Muscle of back (tissue), 11 donors: ENCODE results near the gene CPPED1. TPM values are rescaled to one million over a fixed set of nuclear protein-coding genes. Genes with fewer than 3 reads are reported as not detected.

Source experiments
- DNase-seq, 3 donors: peaks; one replicate each; pipeline versions ENCODE4 v3.0.0 to v3.0.0-alpha.2; 2013
- polyA plus RNA-seq, 10 donors: library from polyadenylated mRNA; unstranded; fragments of 120-200 nt; gene quantifications; one replicate each; pipeline ENCODE4 v1.2.1, GENCODE V29; 2013; ENCODE audit not compliant: insufficient read length in 10 of 10

The CPPED1 gene
- polyA plus RNA-seq, 10 donors: 5.9 to 10.0 (median 7.7) TPM

- DNase-seq: no peak
Observed at GRCh38 chr16:12682432-12683165, 121.1 kb downstream of the CPPED1 start.

- DNase-seq: no peak
Observed at GRCh38 chr16:12681653-12682052, 122.0 kb downstream of the CPPED1 start.

GRCh38 chr16:12680531-12680930 is 123.2 kb downstream of the CPPED1 start:
- DNase-seq: no peak

GRCh38 chr16:12679660-12680272 is 123.9 kb downstream of the CPPED1 start:
- no peak for DNase-seq

- no peak for DNase-seq
Observed at GRCh38 chr16:12678983-12679382, 124.7 kb downstream of the CPPED1 start.

GRCh38 chr16:12677502-12677901 is 126.2 kb downstream of the CPPED1 start:
- no peak for DNase-seq

GRCh38 chr16:12675852-12676251 is 127.8 kb downstream of the CPPED1 start:
- DNase-seq: peak in 1 of 3 donors; percentile 15

GRCh38 chr16:12675046-12675445 is 128.6 kb downstream of the CPPED1 start:
- DNase-seq: peak in 1 of 3 donors; percentile 40

GRCh38 chr16:12674524-12674923 is 129.2 kb downstream of the CPPED1 start:
- no peak for DNase-seq

- DNase-seq: peak in 1 of 3 donors; percentile 73
Observed at GRCh38 chr16:12674071-12674470, 129.6 kb downstream of the CPPED1 start.

- DNase-seq: no peak
Observed at GRCh38 chr16:12673466-12673865, 130.2 kb downstream of the CPPED1 start.

- DNase-seq: peak in 2 of 3 donors; percentile 5 to 9
Observed at GRCh38 chr16:12672986-12673385, 130.7 kb downstream of the CPPED1 start.

GRCh38 chr16:12669908-12670307 is 133.8 kb downstream of the CPPED1 start:
- DNase-seq: no peak

- no peak for DNase-seq
Observed at GRCh38 chr16:12667909-12668308, 135.8 kb downstream of the CPPED1 start.

- no peak for DNase-seq
Observed at GRCh38 chr16:12664164-12664733, 139.4 kb downstream of the CPPED1 start.

- peak; percentile 41 to 64 (median 63) for DNase-seq
Observed at GRCh38 chr16:12661656-12662172, 142.0 kb downstream of the CPPED1 start.

- no peak for DNase-seq
Observed at GRCh38 chr16:12659871-12660270, 143.8 kb downstream of the CPPED1 start.

GRCh38 chr16:12658506-12658905 is 145.2 kb downstream of the CPPED1 start:
- no peak for DNase-seq

- no peak for DNase-seq
Observed at GRCh38 chr16:12655537-12655936, 148.2 kb downstream of the CPPED1 start.

GRCh38 chr16:12653820-12654392 is 149.8 kb downstream of the CPPED1 start:
- no peak for DNase-seq

GRCh38 chr16:12652924-12653323 is 150.8 kb downstream of the CPPED1 start:
- DNase-seq: no peak

GRCh38 chr16:12651765-12652512 is 151.7 kb downstream of the CPPED1 start:
- DNase-seq: no peak
